Measurements from ENCODE around the gene TNFRSF12A. TPM values are rescaled to one million over a fixed set of nuclear protein-coding genes. Genes with fewer than 3 reads are reported as not detected.
"Not testable (repeated sequence)": the region's sequence is repeated elsewhere in the genome, so short reads cannot be mapped to it uniquely, and the experiment has no call there.

TNFRSF12A gene
- total RNA-seq, 1 donor from 2014 or later = 4.9 TPM

GRCh38 chr16:3065069-3065741, 45.0 kb downstream of the TNFRSF12A start, which contains the start of gene IL32:
Gene IL32, plus strand, starts transcription at chr16:3065640. Its CDS starts 172 bp downstream, at chr16:3065812.
- peak within 1 kb of the TSS; percentile 94 for H3K27ac Mint-ChIP-seq
- H3K4me1 Mint-ChIP-seq (ENCODE audit: low read depth) = peaks cover 50% of the 10 kb centered on the region
- DNase-seq (ENCODE audit: low spot score) = peak; percentile 62
- peak within 1 kb of the TSS; percentile 99 for H3K4me3 Mint-ChIP-seq
- H3K27me3 Mint-ChIP-seq (ENCODE audit: insufficient read depth) = peaks cover 2% of the 10 kb centered on the region
- peaks cover 7% of the 10 kb centered on the region for H3K9me3 Mint-ChIP-seq
- H3K36me3 Mint-ChIP-seq (ENCODE audit: low read depth) = peaks cover 48% of the 10 kb centered on the region
- intact Hi-C loops (cut with micrococcal nuclease) = no loop called here

- H3K4me1 Mint-ChIP-seq (ENCODE audit: low read depth) = peaks cover 47% of the 10 kb centered on the region
- intact Hi-C loops (cut with micrococcal nuclease) = no loop called here
- H3K4me3 Mint-ChIP-seq = peak overlapping the region; percentile 99
- H3K36me3 Mint-ChIP-seq (ENCODE audit: low read depth) = peaks cover 46% of the 10 kb centered on the region
- H3K27me3 Mint-ChIP-seq (ENCODE audit: insufficient read depth) = peaks cover 2% of the 10 kb centered on the region
- H3K9me3 Mint-ChIP-seq = peaks cover 7% of the 10 kb centered on the region
- peak overlapping the region; percentile 94 for H3K27ac Mint-ChIP-seq
- DNase-seq (ENCODE audit: low spot score) = no peak
Observed at GRCh38 chr16:3065742-3066439, 45.7 kb downstream of the TNFRSF12A start.

GRCh38 chr16:3066440-3066748, 46.2 kb downstream of the TNFRSF12A start:
- Mint-ChIP-seq H3K4me1 (ENCODE audit: low read depth) (peaks cover 51% of the 10 kb centered on the region), H3K36me3 (ENCODE audit: low read depth) (peaks cover 46% of the 10 kb centered on the region), H3K27ac (peak overlapping the region; percentile 94), H3K27me3 (ENCODE audit: insufficient read depth) (peaks cover 2% of the 10 kb centered on the region), H3K4me3 (peak overlapping the region; percentile 99), H3K9me3 (peaks cover 7% of the 10 kb centered on the region)
- DNase-seq (ENCODE audit: low spot score) = no peak
- intact Hi-C loops (cut with micrococcal nuclease) = no loop called here

- peak overlapping the region; percentile 99 for H3K4me3 Mint-ChIP-seq
- peak overlapping the region; percentile 98 for H3K27ac Mint-ChIP-seq
- intact Hi-C loops (cut with micrococcal nuclease) = no loop called here
- peaks cover 57% of the 10 kb centered on the region for H3K4me1 Mint-ChIP-seq (ENCODE audit: low read depth)
- peaks cover 46% of the 10 kb centered on the region for H3K36me3 Mint-ChIP-seq (ENCODE audit: low read depth)
- DNase-seq (ENCODE audit: low spot score) = no peak
- no peaks in the 10 kb centered on the region for H3K9me3 Mint-ChIP-seq
- H3K27me3 Mint-ChIP-seq (ENCODE audit: insufficient read depth) = no peaks in the 10 kb centered on the region
Observed at GRCh38 chr16:3068487-3068886, 48.3 kb downstream of the TNFRSF12A start.

GRCh38 chr16:3069146-3069545, 49.0 kb downstream of the TNFRSF12A start:
- H3K36me3 Mint-ChIP-seq (ENCODE audit: low read depth) = peaks cover 46% of the 10 kb centered on the region
- H3K4me1 Mint-ChIP-seq (ENCODE audit: low read depth) = peaks cover 58% of the 10 kb centered on the region
- intact Hi-C loops (cut with micrococcal nuclease); H3K27me3 Mint-ChIP-seq (ENCODE audit: insufficient read depth); DNase-seq (ENCODE audit: low spot score); H3K9me3 Mint-ChIP-seq: not testable (repeated sequence)
- peak overlapping the region; percentile 53 for H3K4me3 Mint-ChIP-seq
- peak overlapping the region; percentile 85 for H3K27ac Mint-ChIP-seq

- Mint-ChIP-seq H3K9me3 (no peaks in the 10 kb centered on the region), H3K27ac (no peak overlapping the region), H3K36me3 (ENCODE audit: low read depth) (peaks cover 46% of the 10 kb centered on the region), H3K4me1 (ENCODE audit: low read depth) (peaks cover 67% of the 10 kb centered on the region), H3K27me3 (ENCODE audit: insufficient read depth) (peaks cover 2% of the 10 kb centered on the region), H3K4me3 (no peak overlapping the region)
- intact Hi-C loops (cut with micrococcal nuclease) = no loop called here
- no peak for DNase-seq (ENCODE audit: low spot score)
Observed at GRCh38 chr16:3070608-3071111, 50.5 kb downstream of the TNFRSF12A start.

GRCh38 chr16:3071655-3072054, 51.5 kb downstream of the TNFRSF12A start:
- H3K4me3 Mint-ChIP-seq = peak overlapping the region; percentile 59
- no peak for DNase-seq (ENCODE audit: low spot score)
- peaks cover 38% of the 10 kb centered on the region for H3K36me3 Mint-ChIP-seq (ENCODE audit: low read depth)
- peaks cover 75% of the 10 kb centered on the region for H3K4me1 Mint-ChIP-seq (ENCODE audit: low read depth)
- H3K27me3 Mint-ChIP-seq (ENCODE audit: insufficient read depth) = peaks cover 2% of the 10 kb centered on the region
- peak overlapping the region; percentile 93 for H3K27ac Mint-ChIP-seq
- H3K9me3 Mint-ChIP-seq = no peaks in the 10 kb centered on the region
- intact Hi-C loops (cut with micrococcal nuclease) = no loop called here

Other genes starting within 250 kb of the TNFRSF12A start
- 256 and 277 TPM in 2 replicates for gene ELOB, start 243.1 kb upstream of the TNFRSF12A start, total RNA-seq
- 0.10 TPM in 1 of 2 replicates, not detected in the other for gene PRSS33, start 232.8 kb upstream of the TNFRSF12A start, total RNA-seq
- not detected in 2 replicates for gene PRSS41, start 221.9 kb upstream of the TNFRSF12A start, total RNA-seq
- 9.2 and 10.1 TPM in 2 replicates for gene PRSS21, start 203.1 kb upstream of the TNFRSF12A start, total RNA-seq
- 11.7 and 12.9 TPM in 2 replicates for gene ZG16B, start 190.1 kb upstream of the TNFRSF12A start, total RNA-seq
- gene PRSS22, start 162.2 kb upstream of the TNFRSF12A start, total RNA-seq = not detected in 2 replicates
- 22.9 and 25.4 TPM in 2 replicates for gene FLYWCH2, start 137.2 kb upstream of the TNFRSF12A start, total RNA-seq
- gene FLYWCH1, start 108.4 kb upstream of the TNFRSF12A start, total RNA-seq = 61.1 and 65.7 TPM in 2 replicates
- gene KREMEN2, start 56.1 kb upstream of the TNFRSF12A start, total RNA-seq = 0.10 and 0.18 TPM in 2 replicates
- 40.1 and 44.0 TPM in 2 replicates for gene PAQR4, start 51.0 kb upstream of the TNFRSF12A start, total RNA-seq
- gene PKMYT1, start 39.9 kb upstream of the TNFRSF12A start, total RNA-seq = 151 and 152 TPM in 2 replicates
- not detected in 2 replicates for gene CLDN9, start 7.4 kb upstream of the TNFRSF12A start, total RNA-seq
- not detected in 2 replicates for gene CLDN6, start 2.2 kb upstream of the TNFRSF12A start, total RNA-seq
- 30.0 and 30.9 TPM in 2 replicates for gene HCFC1R1, start 3.6 kb downstream of the TNFRSF12A start, total RNA-seq
- gene THOC6, start 3.7 kb downstream of the TNFRSF12A start, total RNA-seq = 48.3 and 49.0 TPM in 2 replicates
- gene BICDL2, start 16.6 kb downstream of the TNFRSF12A start, total RNA-seq = 0.20 TPM in 1 of 2 replicates, not detected in the other
- gene MMP25, start 26.2 kb downstream of the TNFRSF12A start, total RNA-seq = 11.9 and 12.8 TPM in 2 replicates
- 993 TPM in 2 replicates for gene IL32, start 45.3 kb downstream of the TNFRSF12A start, total RNA-seq
- 0.07 TPM in 1 of 2 replicates, not detected in the other for gene ZSCAN10, start 78.9 kb downstream of the TNFRSF12A start, total RNA-seq
- gene ZNF205, start 92.2 kb downstream of the TNFRSF12A start, total RNA-seq = 0.15 and 0.39 TPM in 2 replicates
- 9.6 and 12.4 TPM in 2 replicates for gene ZNF213, start 114.7 kb downstream of the TNFRSF12A start, total RNA-seq
- gene OR1F1, start 167.8 kb downstream of the TNFRSF12A start, total RNA-seq = not detected in 2 replicates
- 13.6 and 15.8 TPM in 2 replicates for gene ZNF200, start 214.8 kb downstream of the TNFRSF12A start, total RNA-seq
- not detected in 2 replicates for gene MEFV, start 236.3 kb downstream of the TNFRSF12A start, total RNA-seq

Data from activated T-helper 1 cell treated with anti-CD3 and anti-CD28 coated beads, Interleukin-12 subunit alpha, Interleukin-12 subunit beta, Interleukin-2, Interleukin-4 antibody, amounts not matched to agents 30 ng/mL and 10 ng/mL and 1 ng/mL, durations not matched to agents 14 hours and 24 hours and 36 hours (primary cell).